ENCODE data around the gene BMPER.

DNA sequence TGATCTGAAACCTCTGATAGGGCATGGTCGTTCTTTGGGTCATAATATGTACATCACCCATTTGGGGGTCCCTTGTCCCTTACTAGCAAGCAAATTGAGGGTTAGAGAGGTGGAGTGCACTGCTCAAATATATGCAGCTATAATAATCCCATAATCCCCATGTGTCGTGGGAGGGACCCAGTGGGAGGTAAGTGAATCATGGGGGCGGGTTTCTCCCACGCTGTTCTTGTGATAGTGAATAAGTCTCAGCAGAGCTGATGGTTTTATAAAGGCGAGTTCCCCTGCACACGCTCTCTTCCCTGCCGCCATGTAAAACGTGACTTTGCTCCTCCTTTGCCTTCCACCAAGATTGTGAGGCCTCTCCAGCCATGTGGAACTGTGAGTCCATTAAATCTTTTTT is 262.7 kb downstream of the BMPER start:
- TF ChIP-seq ARNTL (CRISPR knock-in tag; IDR thresholded peaks at IDR 0.05; ENCODE audit: borderline replicate concordance, low read depth) (no peak), GLIS3 (CRISPR knock-in tag; IDR thresholded peaks at IDR 0.05) (no peak), PATZ1 (CRISPR knock-in tag; IDR thresholded peaks at IDR 0.05; ENCODE audit: borderline replicate concordance) (no peak), TOX (CRISPR knock-in tag; IDR thresholded peaks at IDR 0.05; ENCODE audit: borderline replicate concordance) (no peak), ISL1 (CRISPR knock-in tag; IDR thresholded peaks at IDR 0.05) (no peak), TCF4 (CRISPR knock-in tag; IDR thresholded peaks at IDR 0.05; ENCODE audit: borderline replicate concordance) (no peak), SNAI2 (CRISPR knock-in tag; IDR thresholded peaks at IDR 0.05) (no peak), ESRRG (CRISPR knock-in tag; IDR thresholded peaks at IDR 0.05) (no peak), ZC3H10 (CRISPR knock-in tag; IDR thresholded peaks at IDR 0.05) (no peak), PPARA (CRISPR knock-in tag; IDR thresholded peaks at IDR 0.05; ENCODE audit: borderline replicate concordance) (no peak), RARB (CRISPR knock-in tag; IDR thresholded peaks at IDR 0.05) (no peak)
- TF ChIP-seq, protein P1, sequence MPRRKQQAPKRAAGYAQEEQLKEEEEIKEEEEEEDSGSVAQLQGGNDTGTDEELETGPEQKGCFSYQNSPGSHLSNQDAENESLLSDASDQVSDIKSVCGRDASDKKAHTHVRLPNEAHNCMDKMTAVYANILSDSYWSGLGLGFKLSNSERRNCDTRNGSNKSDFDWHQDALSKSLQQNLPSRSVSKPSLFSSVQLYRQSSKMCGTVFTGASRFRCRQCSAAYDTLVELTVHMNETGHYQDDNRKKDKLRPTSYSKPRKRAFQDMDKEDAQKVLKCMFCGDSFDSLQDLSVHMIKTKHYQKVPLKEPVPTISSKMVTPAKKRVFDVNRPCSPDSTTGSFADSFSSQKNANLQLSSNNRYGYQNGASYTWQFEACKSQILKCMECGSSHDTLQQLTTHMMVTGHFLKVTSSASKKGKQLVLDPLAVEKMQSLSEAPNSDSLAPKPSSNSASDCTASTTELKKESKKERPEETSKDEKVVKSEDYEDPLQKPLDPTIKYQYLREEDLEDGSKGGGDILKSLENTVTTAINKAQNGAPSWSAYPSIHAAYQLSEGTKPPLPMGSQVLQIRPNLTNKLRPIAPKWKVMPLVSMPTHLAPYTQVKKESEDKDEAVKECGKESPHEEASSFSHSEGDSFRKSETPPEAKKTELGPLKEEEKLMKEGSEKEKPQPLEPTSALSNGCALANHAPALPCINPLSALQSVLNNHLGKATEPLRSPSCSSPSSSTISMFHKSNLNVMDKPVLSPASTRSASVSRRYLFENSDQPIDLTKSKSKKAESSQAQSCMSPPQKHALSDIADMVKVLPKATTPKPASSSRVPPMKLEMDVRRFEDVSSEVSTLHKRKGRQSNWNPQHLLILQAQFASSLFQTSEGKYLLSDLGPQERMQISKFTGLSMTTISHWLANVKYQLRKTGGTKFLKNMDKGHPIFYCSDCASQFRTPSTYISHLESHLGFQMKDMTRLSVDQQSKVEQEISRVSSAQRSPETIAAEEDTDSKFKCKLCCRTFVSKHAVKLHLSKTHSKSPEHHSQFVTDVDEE (CRISPR knock-in tag; IDR thresholded peaks at IDR 0.05), result no peak
- TF ChIP-seq, protein P2, sequence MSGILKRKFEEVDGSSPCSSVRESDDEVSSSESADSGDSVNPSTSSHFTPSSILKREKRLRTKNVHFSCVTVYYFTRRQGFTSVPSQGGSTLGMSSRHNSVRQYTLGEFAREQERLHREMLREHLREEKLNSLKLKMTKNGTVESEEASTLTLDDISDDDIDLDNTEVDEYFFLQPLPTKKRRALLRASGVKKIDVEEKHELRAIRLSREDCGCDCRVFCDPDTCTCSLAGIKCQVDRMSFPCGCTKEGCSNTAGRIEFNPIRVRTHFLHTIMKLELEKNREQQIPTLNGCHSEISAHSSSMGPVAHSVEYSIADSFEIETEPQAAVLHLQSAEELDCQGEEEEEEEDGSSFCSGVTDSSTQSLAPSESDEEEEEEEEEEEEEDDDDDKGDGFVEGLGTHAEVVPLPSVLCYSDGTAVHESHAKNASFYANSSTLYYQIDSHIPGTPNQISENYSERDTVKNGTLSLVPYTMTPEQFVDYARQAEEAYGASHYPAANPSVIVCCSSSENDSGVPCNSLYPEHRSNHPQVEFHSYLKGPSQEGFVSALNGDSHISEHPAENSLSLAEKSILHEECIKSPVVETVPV (CRISPR knock-in tag; IDR thresholded peaks at IDR 0.05), result no peak

Data from SK-N-SH treated with all-trans-retinoic acid at 6 μM for 48 hours (cell line).